B cell (primary cell): ENCODE measurements around the gene ABCA1. TPM values are rescaled to one million over a fixed set of nuclear protein-coding genes. Genes with fewer than 3 reads are reported as not detected.

Experiments
- ATAC-seq: fragments of 200-7000 bp; cut with Tn5 transposase; one replicate; pipeline ENCODE4 v1.10.0; 2021; ENCODE audit warnings: low read depth, mild to moderate bottlenecking, moderate number of reproducible peaks, moderate library complexity
- CTCF ChIA-PET: fragments of 350-600 bp; sonication (Branson Sonifier 250); formaldehyde crosslinking; loops from one replicate; lab custom pipeline; 2021; ENCODE audit warnings: antibody characterized with exemption, inconsistent platforms; lab: Charles Lee
- POLR2A ChIA-PET: fragments of 350-600 bp; sonication (Branson Sonifier 250); formaldehyde crosslinking; loops from one replicate; lab custom pipeline; 2021; ENCODE audit warnings: antibody characterized with exemption; lab: Charles Lee
- DNase-seq: peaks from one replicate; pipeline ENCODE4 v3.0.0; 2013
- H2AFZ ChIP-seq: 2 replicates; pipeline ENCODE4 v1.6.1; 2012; ENCODE audit warnings: mild to moderate bottlenecking, low read depth, low read length; ENCODE audit not compliant: insufficient read depth, poor library complexity, severe bottlenecking
- H3K27ac ChIP-seq, 2 donors: 1 replicate in 1 of 2; 2 replicates in 1 of 2; pipeline ENCODE4 v1.5.1; 2012 to 2013; ENCODE audit warnings: low read length in 2 of 2, mild to moderate bottlenecking in 2 of 2, moderate library complexity in 1 of 2
- H3K27me3 ChIP-seq, 4 experiments: fragments of 200-600 bp in 1 of 4; sonication (generic) in 1 of 4; replicated peaks in 1 of 4; 1 replicate in 2 of 4; 2 replicates in 2 of 4; pipeline versions ENCODE4 v1.6.1 to v1.7.0; 2013 to 2016; ENCODE audit warnings: low read length in 3 of 4, mild to moderate bottlenecking in 2 of 4, mixed read lengths in 1 of 4, moderate library complexity in 1 of 4; ENCODE audit not compliant: insufficient read depth in 4 of 4, control insufficient read depth in 3 of 4; ENCODE audit errors: control extremely low read depth in 1 of 4
- H3K36me3 ChIP-seq, 2 experiments: replicated peaks in 1 of 2; 1 replicate in 1 of 2; 2 replicates in 1 of 2; pipeline versions ENCODE4 v1.6.1 to v1.7.1; 2013; ENCODE audit warnings: low read length in 1 of 2; ENCODE audit not compliant: insufficient read depth in 2 of 2, control insufficient read depth in 1 of 2; ENCODE audit errors: control extremely low read depth in 1 of 2, extremely low read depth in 1 of 2
- H3K4me1 ChIP-seq, 2 donors: fragments of 200-600 bp in 1 of 2; sonication (generic) in 1 of 2; 1 replicate in 1 of 2; 2 replicates in 1 of 2; pipeline versions ENCODE4 v1.5.1 to v1.6.1; 2013 to 2017; ENCODE audit warnings: low read length in 2 of 2; ENCODE audit not compliant: control insufficient read depth in 2 of 2, insufficient read depth in 2 of 2
- H3K4me2 ChIP-seq: replicated peaks from 2 replicates; pipeline ENCODE3; 2012; ENCODE audit warnings: mild to moderate bottlenecking, low read depth, low read length; ENCODE audit not compliant: poor library complexity, severe bottlenecking
- H3K4me3 ChIP-seq, 5 experiments: fragments of 200-600 bp in 1 of 5; sonication (generic) in 1 of 5; 1 replicate in 3 of 5; 2 replicates in 2 of 5; pipeline versions ENCODE4 v1.5.1 to v1.7.0; 2011 to 2016; ENCODE audit warnings: low read length in 4 of 5, mild to moderate bottlenecking in 4 of 5, low read depth in 2 of 5, control low read depth in 1 of 5, moderate library complexity in 1 of 5; ENCODE audit not compliant: insufficient read depth in 1 of 5; ENCODE audit errors: control extremely low read depth in 1 of 5, extremely low read depth in 1 of 5
- H3K79me2 ChIP-seq: fragments of 200-600 bp; sonication (generic); one replicate; pipeline ENCODE4 v1.6.0; 2016; ENCODE audit warnings: low read length; ENCODE audit not compliant: control insufficient read depth, insufficient read depth
- H3K9ac ChIP-seq: fragments of 200-600 bp; sonication (generic); 2 replicates; pipeline ENCODE4 v1.6.1; 2017; ENCODE audit warnings: mild to moderate bottlenecking, low read length, moderate library complexity
- H3K9me3 ChIP-seq, 3 donors: one replicate each; pipeline versions ENCODE4 v1.6.1 to v1.7.1; 2013; ENCODE audit warnings: low read length in 2 of 3; ENCODE audit not compliant: control insufficient read depth in 2 of 3, insufficient read depth in 1 of 3; ENCODE audit errors: control extremely low read depth in 1 of 3
- H4K20me1 ChIP-seq: 2 replicates; pipeline ENCODE4 v1.6.0; 2012; ENCODE audit warnings: mild to moderate bottlenecking, low read length; ENCODE audit not compliant: insufficient read depth, control insufficient read depth, poor library complexity, severe bottlenecking
- H3K27ac Mint-ChIP-seq: one replicate; pipeline ENCODE4 v1.8.0; 2021; ENCODE audit warnings: mixed read lengths
- H3K27me3 Mint-ChIP-seq: one replicate; pipeline ENCODE4 v1.8.0; 2021; ENCODE audit warnings: mixed read lengths
- H3K4me1 Mint-ChIP-seq: one replicate; pipeline ENCODE4 v1.8.0; 2021; ENCODE audit warnings: mixed read lengths
- H3K4me3 Mint-ChIP-seq: one replicate; pipeline ENCODE4 v1.8.0; 2021; ENCODE audit warnings: mixed read lengths
- H3K9me3 Mint-ChIP-seq: one replicate; pipeline ENCODE4 v1.8.0; 2022; ENCODE audit warnings: mixed read lengths; ENCODE audit not compliant: insufficient read depth
- EZH2 ChIP-seq: IDR thresholded peaks from 2 replicates; pipeline ENCODE4 v1.6.1; 2012; ENCODE audit warnings: borderline replicate concordance, low read depth, mild to moderate bottlenecking, moderate library complexity, low read length; ENCODE audit not compliant: insufficient read depth, poor library complexity, severe bottlenecking
- WGBS: methylation state at CpG from one replicate; pipeline ENCODE4 v1.1.5; 2013; ENCODE audit warnings: missing lambda C conversion rate; ENCODE audit not compliant: insufficient coverage; 5-methylcytosine and 5-hydroxymethylcytosine counted together
- intact Hi-C: fragments of 100-400 bp; cut with micrococcal nuclease; formaldehyde crosslinking; loops from one replicate; pipeline ENCODE4 v1.10.0; 2022
- polyA plus RNA-seq: library from polyadenylated mRNA; depleted of rRNA; stranded (reverse); fragments of >200 nt; gene quantifications from 2 replicates; pipeline ENCODE4 v1.2.3, GENCODE V29; 2012
- total RNA-seq, 2 donors: library from RNA; stranded (reverse); fragments of 120-200 nt in 1 of 2; gene quantifications; 1 replicate in 1 of 2; 2 replicates in 1 of 2; pipeline versions ENCODE4 v1.2.3 to v1.2.4, GENCODE V29; 2013 to 2022
- TF ChIP-seq, protein P1 (sequence below): fragments of 200-600 bp; IDR thresholded peaks from one replicate; pipeline ENCODE4 v1.8.0; 2022; ENCODE audit warnings: antibody characterized with exemption, mild to moderate bottlenecking

ABCA1 gene
- total and polyA plus RNA-seq, 2 donors (not counting 1 experiment from before 2014, with no cell fraction given) = 5.2 to 24.0 TPM

DNA sequence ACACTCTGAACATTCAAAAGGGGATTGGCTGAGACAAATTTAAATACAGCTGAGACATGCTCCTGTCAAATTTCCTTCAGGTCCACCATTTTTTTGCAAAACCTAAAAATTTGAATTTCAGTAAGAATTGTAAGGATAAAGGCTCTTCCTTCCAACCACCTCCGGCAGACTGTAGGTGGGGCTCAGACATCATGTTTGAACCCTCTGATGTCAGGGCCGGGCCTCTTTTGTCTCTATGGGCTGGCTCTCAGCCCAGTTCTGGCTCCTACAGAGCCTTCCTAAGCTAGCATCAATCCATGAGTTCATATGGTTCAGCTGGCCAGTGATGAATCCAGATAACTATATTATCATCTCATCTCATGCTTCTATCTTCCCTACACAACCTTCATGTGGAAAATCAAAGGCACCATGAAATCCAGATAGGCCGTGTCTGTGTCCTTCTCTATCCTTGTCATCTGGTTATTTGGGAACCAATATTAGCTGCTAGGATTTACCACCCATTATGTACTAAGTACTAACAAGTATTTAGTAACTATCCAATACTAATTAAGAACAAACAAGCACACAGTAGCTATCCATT is 119.8 kb downstream of the ABCA1 start:
- ChIA-PET POLR2A (no interaction called here), CTCF (interaction anchor here (0.9 to 1.6 kb wide), 2 partner anchors 34 to 367 kb away, joined by 3 read pairs; no protein-coding TSS in a partner anchor)
- H3K9me3 Mint-ChIP-seq = no peaks in the 10 kb centered on the region
- Histone ChIP-seq H3K79me2 (no peaks in the 10 kb centered on the region), H3K9me3 (no peaks in the 10 kb centered on the region), H2AFZ (no peak overlapping the region), H3K4me2 (no peak overlapping the region), H4K20me1 (no peaks in the 10 kb centered on the region), H3K9ac (no peak overlapping the region), H3K27me3 (no peaks in the 10 kb centered on the region), H3K4me1 (no peaks in the 10 kb centered on the region), H3K36me3 (peaks cover 8 to 81% of the 10 kb centered on the region in 2 experiments), H3K4me3 (no peak overlapping the region), H3K27ac (no peak overlapping the region)
- WGBS = 67% methylated on average over 2 of the region's 3 CpGs
- no peaks in the 10 kb centered on the region for H3K4me1 Mint-ChIP-seq
- intact Hi-C loops = loop anchor here (2.0 kb wide), 1 partner anchor 607 kb away; no protein-coding TSS in a partner anchor
- no peak overlapping the region for H3K27ac Mint-ChIP-seq
- no peak for ATAC-seq
- H3K27me3 Mint-ChIP-seq = no peaks in the 10 kb centered on the region
- DNase-seq = no peak
- no peak for TF ChIP-seq EZH2
- TF ChIP-seq, protein P1, sequence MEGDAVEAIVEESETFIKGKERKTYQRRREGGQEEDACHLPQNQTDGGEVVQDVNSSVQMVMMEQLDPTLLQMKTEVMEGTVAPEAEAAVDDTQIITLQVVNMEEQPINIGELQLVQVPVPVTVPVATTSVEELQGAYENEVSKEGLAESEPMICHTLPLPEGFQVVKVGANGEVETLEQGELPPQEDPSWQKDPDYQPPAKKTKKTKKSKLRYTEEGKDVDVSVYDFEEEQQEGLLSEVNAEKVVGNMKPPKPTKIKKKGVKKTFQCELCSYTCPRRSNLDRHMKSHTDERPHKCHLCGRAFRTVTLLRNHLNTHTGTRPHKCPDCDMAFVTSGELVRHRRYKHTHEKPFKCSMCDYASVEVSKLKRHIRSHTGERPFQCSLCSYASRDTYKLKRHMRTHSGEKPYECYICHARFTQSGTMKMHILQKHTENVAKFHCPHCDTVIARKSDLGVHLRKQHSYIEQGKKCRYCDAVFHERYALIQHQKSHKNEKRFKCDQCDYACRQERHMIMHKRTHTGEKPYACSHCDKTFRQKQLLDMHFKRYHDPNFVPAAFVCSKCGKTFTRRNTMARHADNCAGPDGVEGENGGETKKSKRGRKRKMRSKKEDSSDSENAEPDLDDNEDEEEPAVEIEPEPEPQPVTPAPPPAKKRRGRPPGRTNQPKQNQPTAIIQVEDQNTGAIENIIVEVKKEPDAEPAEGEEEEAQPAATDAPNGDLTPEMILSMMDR = no peak
- no peak overlapping the region for H3K4me3 Mint-ChIP-seq

DNA sequence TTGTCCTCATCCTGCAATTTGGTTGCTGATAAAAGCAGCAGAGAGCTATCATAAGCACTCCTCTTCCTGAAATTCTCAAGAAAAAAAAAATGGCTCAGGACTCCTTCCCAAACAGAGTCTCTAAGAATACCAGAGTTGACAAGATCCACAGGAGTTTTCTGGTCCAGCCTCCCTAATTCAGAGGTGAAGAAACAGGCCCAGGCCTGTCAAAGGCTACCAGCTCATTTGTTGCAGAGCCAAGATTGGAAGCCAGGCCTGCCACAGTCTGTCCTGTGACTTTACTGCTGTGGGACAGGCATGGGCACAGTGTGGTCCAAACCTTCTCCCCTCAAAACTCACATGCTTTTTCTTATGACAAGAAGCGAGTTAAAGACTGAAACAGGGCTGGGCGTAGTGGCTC is 122.5 kb downstream of the ABCA1 start:
- 100% methylated on average over 2 of the region's 2 CpGs for WGBS
- H3K36me3 ChIP-seq = peaks cover 10 to 82% of the 10 kb centered on the region in 2 experiments
- Mint-ChIP-seq H3K4me1 (no peaks in the 10 kb centered on the region), H3K4me3 (no peak overlapping the region), H3K27ac (no peak overlapping the region), H3K27me3 (no peaks in the 10 kb centered on the region), H3K9me3 (no peaks in the 10 kb centered on the region)
- H3K9ac ChIP-seq = no peak overlapping the region
- intact Hi-C loops = no loop called here
- no peaks in the 10 kb centered on the region for H3K9me3 ChIP-seq
- no peaks in the 10 kb centered on the region for H4K20me1 ChIP-seq
- H3K4me1 ChIP-seq = no peaks in the 10 kb centered on the region
- POLR2A ChIA-PET = no interaction called here
- no peak overlapping the region for H3K27ac ChIP-seq
- H2AFZ ChIP-seq = no peak overlapping the region
- H3K4me3 ChIP-seq = no peak overlapping the region
- H3K79me2 ChIP-seq = no peaks in the 10 kb centered on the region
- TF ChIP-seq, protein P1 = no peak
- TF ChIP-seq EZH2 = no peak
- CTCF ChIA-PET = no interaction called here
- DNase-seq (no peak), ATAC-seq (no peak)
- no peak overlapping the region for H3K4me2 ChIP-seq
- H3K27me3 ChIP-seq = no peaks in the 10 kb centered on the region
